IMR-90 (cell line): ENCODE results near the gene WBP2. TPM values are rescaled to one million over a fixed set of nuclear protein-coding genes. Genes with fewer than 3 reads are reported as not detected.

Experiments
- ATAC-seq: fragments of 200-7000 bp; cut with Tn5 transposase; 2 replicates; pipeline ENCODE4 v1.9.1; 2020; ENCODE audit warnings: low read depth, mild to moderate bottlenecking, moderate library complexity
- BruUV-seq: library from RNA; stranded (reverse); fragments of 400-500 nt; replicated peaks from 2 replicates; lab custom pipeline; 2021; lab: Mats Ljungman, UMichigan
- CTCF ChIA-PET: fragments of 300-600 bp; formaldehyde crosslinking; extraction: SDS; loops from one replicate; lab custom pipeline; 2021; ENCODE audit warnings: antibody characterized with exemption; lab: Yijun Ruan, JAX
- POLR2A ChIA-PET: fragments of 300-600 bp; sonication (Branson Sonifier 250); formaldehyde crosslinking; loops from one replicate; lab custom pipeline; 2022; ENCODE audit warnings: antibody characterized with exemption; ENCODE audit not compliant: unreplicated experiment; lab: Charles Lee
- DNase-seq: peaks from one replicate; pipeline ENCODE4 v3.0.0; 2013
- H2AFZ ChIP-seq: replicated peaks from 2 replicates; pipeline ENCODE3; 2013; ENCODE audit warnings: low read length, mild to moderate bottlenecking; ENCODE audit not compliant: poor library complexity
- H2AK5ac ChIP-seq: 2 replicates; pipeline ENCODE4 v1.6.1; 2013; ENCODE audit warnings: low read depth, low read length, inconsistent platforms
- H2AK9ac ChIP-seq: replicated peaks from 2 replicates; pipeline ENCODE3; 2013; ENCODE audit warnings: mild to moderate bottlenecking, low read depth, low read length, moderate library complexity; ENCODE audit not compliant: poor library complexity
- H2BK120ac ChIP-seq: 2 replicates; pipeline ENCODE4 v1.6.1; 2013; ENCODE audit warnings: low read depth, low read length, inconsistent platforms
- H2BK15ac ChIP-seq: 3 replicates; pipeline ENCODE4 v1.6.1; 2013; ENCODE audit warnings: low read depth, low read length, inconsistent platforms
- H2BK20ac ChIP-seq: 2 replicates; pipeline ENCODE4 v1.6.1; 2013; ENCODE audit warnings: low read depth, mild to moderate bottlenecking, inconsistent platforms, low read length, moderate library complexity
- H2BK5ac ChIP-seq: 2 replicates; pipeline ENCODE4 v1.6.1; 2013; ENCODE audit warnings: mild to moderate bottlenecking, low read depth, low read length, inconsistent platforms; ENCODE audit not compliant: poor library complexity, severe bottlenecking
- H3K14ac ChIP-seq: replicated peaks from 2 replicates; pipeline ENCODE4 v1.6.1; 2013; ENCODE audit warnings: low read depth, low read length, inconsistent platforms
- H3K18ac ChIP-seq: 2 replicates; pipeline ENCODE4 v1.6.1; 2013; ENCODE audit warnings: low read depth, low read length, control low read depth
- H3K23ac ChIP-seq: 2 replicates; pipeline ENCODE4 v1.6.1; 2013; ENCODE audit warnings: low read depth, low read length, inconsistent platforms
- H3K27ac ChIP-seq: 2 replicates; pipeline ENCODE4 v1.5.1; 2013; ENCODE audit warnings: mild to moderate bottlenecking, control low read depth, low read length; ENCODE audit not compliant: insufficient read depth
- H3K27me3 ChIP-seq: 2 replicates; pipeline ENCODE4 v1.6.1; 2013; ENCODE audit warnings: low read length; ENCODE audit not compliant: control insufficient read depth, insufficient read depth
- H3K36me3 ChIP-seq: 2 replicates; pipeline ENCODE4 v1.6.1; 2013; ENCODE audit warnings: low read length, mixed read lengths; ENCODE audit not compliant: control insufficient read depth, insufficient read depth
- H3K4ac ChIP-seq: 2 replicates; pipeline ENCODE4 v1.6.1; 2013; ENCODE audit warnings: low read depth, low read length, inconsistent platforms
- H3K4me1 ChIP-seq: 2 replicates; pipeline ENCODE4 v1.6.1; 2013; ENCODE audit warnings: low read length, mixed read lengths; ENCODE audit not compliant: control insufficient read depth, insufficient read depth
- H3K4me2 ChIP-seq: 2 replicates; pipeline ENCODE4 v1.6.1; 2013; ENCODE audit warnings: low read depth, mild to moderate bottlenecking, control low read depth, low read length, moderate library complexity
- H3K4me3 ChIP-seq: 2 replicates; pipeline ENCODE4 v1.5.1; 2013; ENCODE audit warnings: low read depth, mild to moderate bottlenecking, control low read depth, low read length, moderate library complexity; ENCODE audit not compliant: insufficient read depth
- H3K56ac ChIP-seq: 2 replicates; pipeline ENCODE4 v1.6.1; 2013; ENCODE audit warnings: low read length, inconsistent platforms; ENCODE audit not compliant: insufficient read depth; ENCODE audit errors: extremely low read depth
- H3K79me1 ChIP-seq, 2 experiments: 2 replicates each; pipeline ENCODE4 v1.6.1; 2013; ENCODE audit warnings: low read length in 2 of 2, inconsistent platforms in 1 of 2, low read depth in 1 of 2
- H3K9ac ChIP-seq: 2 replicates; pipeline ENCODE4 v1.6.1; 2013; ENCODE audit warnings: low read depth, low read length, control low read depth
- H3K9me1 ChIP-seq: 2 replicates; pipeline ENCODE4 v1.6.1; 2013; ENCODE audit warnings: low read length, inconsistent platforms; ENCODE audit not compliant: insufficient read depth
- H3K9me3 ChIP-seq: 2 replicates; pipeline ENCODE4 v1.6.1; 2013; ENCODE audit warnings: low read length; ENCODE audit not compliant: control insufficient read depth, insufficient read depth
- H4K20me1 ChIP-seq: 2 replicates; pipeline ENCODE4 v1.6.1; 2013; ENCODE audit warnings: low read length, inconsistent platforms; ENCODE audit not compliant: insufficient read depth
- H4K5ac ChIP-seq: 2 replicates; pipeline ENCODE4 v1.6.1; 2013; ENCODE audit warnings: mild to moderate bottlenecking, low read depth, low read length, control low read depth
- H4K8ac ChIP-seq, 2 experiments: 2 replicates each; pipeline ENCODE4 v1.6.1; 2013; ENCODE audit warnings: low read depth in 2 of 2, low read length in 2 of 2, control low read depth in 1 of 2, inconsistent platforms in 1 of 2
- H4K91ac ChIP-seq: 2 replicates; pipeline ENCODE4 v1.6.1; 2013; ENCODE audit warnings: low read depth, low read length, inconsistent platforms; ENCODE audit not compliant: insufficient read depth
- CHD1 ChIP-seq: IDR thresholded peaks from 2 replicates; pipeline ENCODE4 v1.6.1; 2012; ENCODE audit warnings: low read depth, low read length, improper control_type of control experiment
- MAZ ChIP-seq: IDR thresholded peaks from 2 replicates; pipeline ENCODE4 v1.6.1; 2012; ENCODE audit warnings: low read depth, mild to moderate bottlenecking, low read length, improper control_type of control experiment, moderate library complexity, borderline replicate concordance
- SMC3 ChIP-seq: fragments of 150-350 bp; IDR thresholded peaks from 2 replicates; pipeline ENCODE4 v1.6.1; 2016; ENCODE audit warnings: low read depth, mild to moderate bottlenecking, antibody characterized with exemption, low read length, moderate library complexity
- WGBS, 2 experiments: methylation state at CpG; one replicate each; pipeline versions ENCODE4 v1.1.5 to v1.1.7; 2013; ENCODE audit warnings: missing lambda C conversion rate in 2 of 2; ENCODE audit not compliant: insufficient read length in 1 of 2; ENCODE audit errors: extremely low coverage in 2 of 2; 5-methylcytosine and 5-hydroxymethylcytosine counted together
- dilution Hi-C: fragments of 300-500 bp; cut with HindIII; formaldehyde crosslinking; loops from one replicate; pipeline ENCODE4 v1.14.3; 2018; ENCODE audit warnings: low sequenced_read_pairs; ENCODE audit not compliant: unreplicated experiment
- in situ Hi-C: fragments of 300-500 bp; cut with MboI; formaldehyde crosslinking; loops from 3 replicates; pipeline ENCODE4 v1.14.3; 2019; ENCODE audit warnings: low sequenced_read_pairs, inconsistent platforms, mixed read lengths
- intact Hi-C: fragments of 100-400 bp; cut with micrococcal nuclease; formaldehyde crosslinking; loops from 2 replicates; pipeline ENCODE4 v1.10.0; 2022
- polyA plus RNA-seq, 3 experiments: library from polyadenylated mRNA; depleted of rRNA; stranded (reverse); fragments of >200 nt; gene quantifications; 2 replicates each; pipeline ENCODE4 v1.2.3, GENCODE V29; 2012; ENCODE audit warnings: low replicate concordance in 1 of 3
- total RNA-seq: library from RNA; depleted of rRNA; stranded (reverse); fragments of >200 nt; gene quantifications from 2 replicates; pipeline ENCODE4 v1.2.3, GENCODE V29; 2012

The WBP2 gene
- total and polyA plus RNA-seq, 2 of the 4 experiments (the other 2 are of a cell fraction) = 9.0 to 35.5 TPM

DNA sequence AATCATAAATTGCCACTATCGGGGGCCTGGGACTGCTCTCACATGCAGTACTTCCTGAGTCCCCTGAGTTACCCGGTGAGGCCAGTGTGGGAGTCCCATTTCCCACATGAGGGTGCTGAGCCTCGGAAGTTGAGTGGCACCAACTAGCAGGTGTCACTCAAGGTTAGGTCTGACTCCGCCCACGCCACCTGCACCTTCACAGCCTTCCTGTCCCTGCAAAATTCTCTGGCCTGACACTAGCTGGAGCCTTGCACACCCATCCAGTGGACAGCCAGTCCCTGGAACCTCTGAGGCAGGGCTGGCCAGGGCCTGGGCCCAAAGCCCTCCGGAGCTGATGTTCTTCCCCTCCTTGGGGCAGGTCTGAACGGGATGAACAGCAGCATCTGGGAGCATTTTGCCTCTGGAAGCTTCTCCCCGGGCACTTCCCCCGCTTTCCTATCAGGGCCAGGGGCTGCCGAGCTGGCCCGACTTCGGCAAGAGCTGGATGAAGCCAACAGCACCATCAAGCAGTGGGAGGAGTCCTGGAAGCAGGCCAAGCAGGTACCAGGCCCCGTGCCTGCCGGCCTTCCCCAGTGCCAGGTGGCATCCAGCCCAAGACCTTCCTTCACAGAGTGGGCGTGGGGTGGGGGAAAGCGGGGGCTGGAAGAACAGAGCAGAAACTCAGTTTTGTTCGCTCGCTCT lies 32.9 kb downstream of the WBP2 start:
- no peak overlapping the region for H3K14ac ChIP-seq
- CTCF ChIA-PET = no interaction called here
- H3K4me3 ChIP-seq = no peak overlapping the region
- no peak for DNase-seq
- POLR2A ChIA-PET = no interaction called here
- H3K27ac ChIP-seq = no peak overlapping the region
- H4K20me1 ChIP-seq = no peaks in the 10 kb centered on the region
- H3K4me1 ChIP-seq = no peaks in the 10 kb centered on the region
- H3K4me2 ChIP-seq = no peak overlapping the region
- H2BK20ac ChIP-seq = no peak overlapping the region
- intact Hi-C loops (no loop called here), in situ Hi-C loops (no loop called here), dilution Hi-C loops (no loop called here)
- TF ChIP-seq CHD1 (no peak), SMC3 (no peak), MAZ (no peak)
- ATAC-seq = no peak
- H3K56ac ChIP-seq = no peak overlapping the region
- H3K9ac ChIP-seq = no peak overlapping the region
- no TSS peak for BruUV-seq
- H4K91ac ChIP-seq = no peak overlapping the region
- H3K18ac ChIP-seq = no peak overlapping the region
- H2AK9ac ChIP-seq = no peak overlapping the region
- no peak overlapping the region for H2BK120ac ChIP-seq
- H3K27me3 ChIP-seq = no peaks in the 10 kb centered on the region
- H2AK5ac ChIP-seq = no peak overlapping the region
- no peaks in the 10 kb centered on the region for H3K9me1 ChIP-seq
- H3K4ac ChIP-seq = no peak overlapping the region
- no peak overlapping the region for H4K8ac ChIP-seq
- H3K79me1 ChIP-seq = no peaks in the 10 kb centered on the region; a peak in 1 of 4 replicates
- peaks cover 65% of the 10 kb centered on the region for H3K36me3 ChIP-seq
- H2AFZ ChIP-seq = no peak overlapping the region
- H3K23ac ChIP-seq = no peak overlapping the region
- no peaks in the 10 kb centered on the region for H3K9me3 ChIP-seq
- no peak overlapping the region for H2BK15ac ChIP-seq
- WGBS, 2 experiments = 40% methylated on average over 2 of the region's 18 CpGs; no CpG with 5 or more reads in 1 of the 2 experiments
- H4K5ac ChIP-seq = no peak overlapping the region
- no peak overlapping the region for H2BK5ac ChIP-seq
